Measurements from ENCODE around the gene MRPL28.
"Not testable (repeated sequence)": the region's sequence is repeated elsewhere in the genome, so short reads cannot be mapped to it uniquely, and the experiment has no call there.

MRPL28 gene

GRCh38 chr16:373020-373598 is 2.8 kb upstream of the MRPL28 start:
- DNase-seq = no peak

GRCh38 chr16:372302-372983 is 2.1 kb upstream of the MRPL28 start:
- DNase-seq = no peak

GRCh38 chr16:371515-372301 is 1.4 kb upstream of the MRPL28 start:
- DNase-seq = no peak

GRCh38 chr16:370979-371514 is 709 bp upstream of the MRPL28 start:
- DNase-seq = no peak

GRCh38 chr16:369866-370436 is 387 bp downstream of the MRPL28 start:
- no peak for DNase-seq

- DNase-seq = no peak
Observed at GRCh38 chr16:369275-369865, 968 bp downstream of the MRPL28 start.

GRCh38 chr16:368388-369158 is 1.8 kb downstream of the MRPL28 start:
- DNase-seq = no peak

- DNase-seq = no peak
Observed at GRCh38 chr16:367333-367903, 2.9 kb downstream of the MRPL28 start.

GRCh38 chr16:366476-366875 is 3.9 kb downstream of the MRPL28 start:
- DNase-seq = no peak

- no peak for DNase-seq
Observed at GRCh38 chr16:364595-365491, 5.5 kb downstream of the MRPL28 start.

- DNase-seq = no peak
Observed at GRCh38 chr16:363766-364490, 6.4 kb downstream of the MRPL28 start.

- no peak for DNase-seq
Observed at GRCh38 chr16:363110-363765, 7.1 kb downstream of the MRPL28 start.

- not testable (repeated sequence) for DNase-seq
Observed at GRCh38 chr16:362702-362999, 7.7 kb downstream of the MRPL28 start.

- peak; percentile 62 for DNase-seq
Observed at GRCh38 chr16:361872-362701, 8.3 kb downstream of the MRPL28 start.

GRCh38 chr16:361341-361871 is 8.9 kb downstream of the MRPL28 start:
- DNase-seq = no peak

- no peak for DNase-seq
Observed at GRCh38 chr16:360698-361336, 9.5 kb downstream of the MRPL28 start.

GRCh38 chr16:359871-360697 is 10.3 kb downstream of the MRPL28 start:
- DNase-seq = no peak
